ENCODE results near the gene SKIC2. TPM values are rescaled to one million over a fixed set of nuclear protein-coding genes. Genes with fewer than 3 reads are reported as not detected.
A peak's percentile ranks its signal among the peaks of the same experiment; 100 is the strongest.
"Not testable (repeated sequence)": the region's sequence is repeated elsewhere in the genome, so short reads cannot be mapped to it uniquely, and the experiment has no call there.

Gene SKIC2
- total RNA-seq, 1 donor from 2014 or later: 32.9 TPM

DNA sequence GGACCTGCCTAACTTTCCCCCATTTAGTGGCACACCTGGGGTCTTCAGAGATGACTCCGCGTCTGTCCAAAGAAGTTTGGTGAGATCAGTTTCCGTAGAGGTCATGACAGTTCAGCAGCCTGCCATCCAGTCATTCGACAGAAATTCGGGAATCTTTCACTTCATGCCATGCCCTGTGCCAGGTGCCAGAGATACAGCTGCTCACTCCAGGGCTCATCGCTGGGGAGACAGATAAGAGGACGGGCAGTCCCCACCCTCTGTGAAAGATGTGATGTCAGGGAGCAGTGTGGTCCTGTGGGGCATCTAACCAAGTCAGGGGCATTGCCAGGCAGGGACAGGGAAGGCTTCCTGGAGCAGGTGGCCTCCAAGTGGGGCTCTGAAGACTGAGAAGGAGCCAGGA is 44.3 kb downstream of the SKIC2 start:
- H3K36me3 ChIP-seq; intact Hi-C loops (cut with micrococcal nuclease); DNase-seq; H3K9me3 ChIP-seq (replicated peaks); H3K27me3 ChIP-seq (ENCODE audit: low read depth); H3K27ac ChIP-seq (replicated peaks); H3K4me3 ChIP-seq; H3K4me1 ChIP-seq: not testable (repeated sequence)

GRCh38 chr6:32004393-32004792 is 45.4 kb downstream of the SKIC2 start:
- H3K27ac ChIP-seq (replicated peaks); H3K4me3 ChIP-seq; H3K27me3 ChIP-seq (ENCODE audit: low read depth); H3K36me3 ChIP-seq; DNase-seq; intact Hi-C loops (cut with micrococcal nuclease); H3K4me1 ChIP-seq; H3K9me3 ChIP-seq (replicated peaks): not testable (repeated sequence)

DNA sequence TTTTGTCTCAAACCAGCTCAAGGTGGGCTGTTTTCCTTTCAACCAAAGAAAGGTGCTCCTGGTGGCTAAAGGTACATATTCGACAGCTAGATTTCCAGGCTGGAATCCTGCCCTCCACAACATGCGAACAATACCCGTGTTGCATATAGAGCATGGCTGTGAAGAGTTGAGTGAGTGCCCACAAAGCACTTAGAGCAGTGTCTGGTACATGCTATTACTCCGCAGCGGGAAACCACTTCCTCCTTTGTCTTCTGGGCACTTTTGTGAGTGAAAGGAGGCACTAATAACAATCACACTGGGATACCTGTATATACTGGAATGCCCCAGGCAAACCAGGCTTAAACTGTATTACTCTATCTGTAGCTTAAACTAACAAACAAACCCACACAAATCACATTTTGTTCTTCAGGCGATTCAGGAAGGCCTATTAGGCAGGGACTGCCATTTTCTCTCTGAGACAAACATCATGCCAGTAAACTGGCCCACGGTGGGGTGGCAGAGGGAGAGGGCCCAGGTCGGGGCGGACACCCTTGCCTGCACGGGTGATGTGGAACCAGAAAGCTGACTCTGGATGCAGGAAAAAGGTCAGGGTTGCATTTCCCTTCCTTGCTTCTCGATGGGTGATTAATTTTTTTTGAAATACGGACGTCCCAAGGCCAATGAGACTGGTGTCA is 46.0 kb downstream of the SKIC2 start:
- H3K4me3 ChIP-seq; intact Hi-C loops (cut with micrococcal nuclease); H3K9me3 ChIP-seq (replicated peaks); H3K4me1 ChIP-seq; H3K36me3 ChIP-seq; H3K27me3 ChIP-seq (ENCODE audit: low read depth); H3K27ac ChIP-seq (replicated peaks); DNase-seq: not testable (repeated sequence)

DNA sequence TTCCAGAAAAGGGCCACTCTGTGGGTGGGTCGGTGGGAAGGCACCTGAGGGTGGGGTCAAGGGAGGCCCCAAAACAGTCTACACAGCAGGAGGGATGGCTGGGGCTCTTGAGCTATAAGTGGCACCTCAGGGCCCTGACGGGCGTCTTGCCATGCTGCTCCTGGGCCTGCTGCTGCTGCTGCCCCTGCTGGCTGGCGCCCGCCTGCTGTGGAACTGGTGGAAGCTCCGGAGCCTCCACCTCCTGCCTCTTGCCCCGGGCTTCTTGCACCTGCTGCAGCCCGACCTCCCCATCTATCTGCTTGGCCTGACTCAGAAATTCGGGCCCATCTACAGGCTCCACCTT is 46.5 kb downstream of the SKIC2 start:
- H3K27ac ChIP-seq (replicated peaks); H3K9me3 ChIP-seq (replicated peaks); H3K4me3 ChIP-seq; H3K36me3 ChIP-seq; H3K4me1 ChIP-seq; intact Hi-C loops (cut with micrococcal nuclease); H3K27me3 ChIP-seq (ENCODE audit: low read depth): not testable (repeated sequence)
- DNase-seq: peak; percentile 12

DNA sequence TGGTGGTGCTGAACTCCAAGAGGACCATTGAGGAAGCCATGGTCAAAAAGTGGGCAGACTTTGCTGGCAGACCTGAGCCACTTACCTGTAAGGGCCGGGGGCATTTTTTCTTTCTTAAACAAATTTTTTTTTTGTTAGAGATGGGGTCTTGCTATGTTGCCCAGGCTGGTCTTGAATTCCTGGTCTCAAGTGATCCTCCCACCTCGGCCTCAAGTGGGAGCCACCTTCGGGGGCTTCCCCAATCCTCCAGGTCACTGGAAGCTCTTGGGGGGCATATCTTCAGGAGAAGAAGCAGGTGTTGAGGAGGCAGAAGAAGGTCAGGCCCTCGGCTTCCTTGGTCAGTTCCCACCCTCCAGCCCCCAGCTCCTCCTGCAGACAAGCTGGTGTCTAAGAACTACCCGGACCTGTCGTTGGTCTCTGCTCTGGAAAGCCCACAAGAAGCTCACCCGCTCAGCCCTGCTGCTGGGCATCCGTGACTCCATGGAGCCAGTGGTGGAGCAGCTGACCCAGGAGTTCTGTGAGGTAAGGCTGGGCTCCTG is 47.1 kb downstream of the SKIC2 start:
- H3K4me3 ChIP-seq; H3K36me3 ChIP-seq; H3K9me3 ChIP-seq (replicated peaks); H3K4me1 ChIP-seq; intact Hi-C loops (cut with micrococcal nuclease); H3K27me3 ChIP-seq (ENCODE audit: low read depth); H3K27ac ChIP-seq (replicated peaks): not testable (repeated sequence)
- DNase-seq: peak; percentile 2

GRCh38 chr6:32007086-32007485 is 48.1 kb downstream of the SKIC2 start:
- H3K27me3 ChIP-seq (ENCODE audit: low read depth); H3K4me3 ChIP-seq; H3K36me3 ChIP-seq; H3K4me1 ChIP-seq; intact Hi-C loops (cut with micrococcal nuclease); H3K9me3 ChIP-seq (replicated peaks); DNase-seq; H3K27ac ChIP-seq (replicated peaks): not testable (repeated sequence)

DNA sequence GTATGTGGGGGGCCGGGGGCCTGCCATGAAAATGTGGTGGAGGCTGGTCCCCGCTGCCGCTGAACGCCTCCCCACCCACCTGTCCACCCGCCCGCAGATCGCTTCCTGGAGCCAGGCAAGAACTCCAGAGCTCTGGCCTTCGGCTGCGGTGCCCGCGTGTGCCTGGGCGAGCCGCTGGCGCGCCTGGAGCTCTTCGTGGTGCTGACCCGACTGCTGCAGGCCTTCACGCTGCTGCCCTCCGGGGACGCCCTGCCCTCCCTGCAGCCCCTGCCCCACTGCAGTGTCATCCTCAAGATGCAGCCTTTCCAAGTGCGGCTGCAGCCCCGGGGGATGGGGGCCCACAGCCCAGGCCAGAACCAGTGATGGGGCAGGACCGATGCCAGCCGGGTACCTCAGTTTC is 49.1 kb downstream of the SKIC2 start:
- H3K4me1 ChIP-seq; H3K9me3 ChIP-seq (replicated peaks); intact Hi-C loops (cut with micrococcal nuclease); H3K36me3 ChIP-seq; H3K27ac ChIP-seq (replicated peaks); H3K27me3 ChIP-seq (ENCODE audit: low read depth); H3K4me3 ChIP-seq: not testable (repeated sequence)
- peak; percentile 5 for DNase-seq

GRCh38 chr6:32008616-32009015 is 49.6 kb downstream of the SKIC2 start:
- H3K4me3 ChIP-seq; intact Hi-C loops (cut with micrococcal nuclease); H3K27ac ChIP-seq (replicated peaks); H3K27me3 ChIP-seq (ENCODE audit: low read depth); H3K4me1 ChIP-seq; H3K9me3 ChIP-seq (replicated peaks); H3K36me3 ChIP-seq: not testable (repeated sequence)
- peak; percentile 4 for DNase-seq

GRCh38 chr6:32009537-32009936 is 50.6 kb downstream of the SKIC2 start:
- H3K27ac ChIP-seq (replicated peaks); H3K4me3 ChIP-seq; H3K9me3 ChIP-seq (replicated peaks); H3K27me3 ChIP-seq (ENCODE audit: low read depth); H3K4me1 ChIP-seq; H3K36me3 ChIP-seq; intact Hi-C loops (cut with micrococcal nuclease): not testable (repeated sequence)
- DNase-seq: peak; percentile 2

- intact Hi-C loops (cut with micrococcal nuclease); H3K36me3 ChIP-seq; H3K27me3 ChIP-seq (ENCODE audit: low read depth); H3K27ac ChIP-seq (replicated peaks); H3K4me3 ChIP-seq; H3K9me3 ChIP-seq (replicated peaks); DNase-seq; H3K4me1 ChIP-seq: not testable (repeated sequence)
Measured at GRCh38 chr6:32010856-32011530, 52.0 kb downstream of the SKIC2 start.

- H3K9me3 ChIP-seq (replicated peaks); H3K27me3 ChIP-seq (ENCODE audit: low read depth); H3K4me1 ChIP-seq; H3K4me3 ChIP-seq; H3K27ac ChIP-seq (replicated peaks); H3K36me3 ChIP-seq; intact Hi-C loops (cut with micrococcal nuclease): not testable (repeated sequence)
- DNase-seq: peak; percentile 12
Measured at GRCh38 chr6:32012941-32013617, 54.1 kb downstream of the SKIC2 start.

DNA sequence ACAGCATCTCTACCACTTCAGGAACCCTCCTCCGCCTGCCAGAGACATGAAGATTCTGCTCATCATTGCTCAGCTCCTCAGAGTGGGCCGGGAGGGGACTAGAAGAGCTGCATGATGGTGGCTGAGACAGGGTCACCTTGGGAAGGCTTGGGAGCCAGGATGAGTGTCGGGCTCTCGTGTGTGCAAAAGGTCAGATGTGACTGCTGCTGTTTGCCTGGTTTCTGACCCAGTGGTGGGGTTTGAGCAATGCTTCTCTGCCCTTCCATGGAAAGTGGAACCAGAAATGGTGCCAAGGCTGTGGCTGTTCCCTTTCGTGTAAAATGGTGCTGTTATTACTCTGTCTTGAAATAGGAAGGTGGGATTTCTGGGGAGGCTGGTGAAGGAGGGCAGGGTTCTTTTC is 54.8 kb downstream of the SKIC2 start:
- H3K27me3 ChIP-seq (ENCODE audit: low read depth); intact Hi-C loops (cut with micrococcal nuclease); H3K36me3 ChIP-seq; H3K9me3 ChIP-seq (replicated peaks); H3K4me1 ChIP-seq; H3K27ac ChIP-seq (replicated peaks); H3K4me3 ChIP-seq; DNase-seq: not testable (repeated sequence)

GRCh38 chr6:32014547-32014946 is 55.6 kb downstream of the SKIC2 start, which contains the start of gene C4B:
C4B (plus strand) TSS chr6:32014795; CDS start chr6:32014846, 51 bp downstream.
- H3K36me3 ChIP-seq; H3K9me3 ChIP-seq (replicated peaks); H3K27me3 ChIP-seq (ENCODE audit: low read depth); H3K27ac ChIP-seq (replicated peaks); DNase-seq; H3K4me1 ChIP-seq; intact Hi-C loops (cut with micrococcal nuclease); H3K4me3 ChIP-seq: not testable (repeated sequence)

Data from left ventricle myocardium inferior (tissue), 1 donor.